Stomach (tissue), 9 donors: Measurements from ENCODE around the gene ZNF423. TPM values are rescaled to one million over a fixed set of nuclear protein-coding genes. Genes with fewer than 3 reads are reported as not detected.

Experiments
- DNase-seq, 2 donors: peaks; one replicate each; pipeline versions ENCODE4 v3.0.0 to v3.0.0-alpha.2; 2013 to 2019
- H3K27ac ChIP-seq, 5 donors: fragments of 200-600 bp in 4 of 5; sonication (generic) in 4 of 5; one replicate each; pipeline ENCODE4 v1.5.1; 2013 to 2019; ENCODE audit warnings: mild to moderate bottlenecking in 1 of 5, moderate library complexity in 1 of 5
- H3K27me3 ChIP-seq, 3 donors: fragments of 200-600 bp; sonication (generic); one replicate each; pipeline ENCODE4 v1.5.1; 2017 to 2019; ENCODE audit warnings: mixed run types in 1 of 3
- H3K36me3 ChIP-seq, 4 donors: fragments of 200-600 bp; sonication (generic); 1 replicate in 3 of 4; 2 replicates in 1 of 4; pipeline ENCODE4 v1.5.1; 2016 to 2019
- H3K4me1 ChIP-seq, 4 donors: fragments of 200-600 bp; sonication (generic); one replicate each; pipeline ENCODE4 v1.5.1; 2016 to 2019
- H3K4me3 ChIP-seq, 4 donors: fragments of 200-600 bp; sonication (generic) in 3 of 4; one replicate each; pipeline ENCODE4 v1.5.1; 2016 to 2019; ENCODE audit warnings: mild to moderate bottlenecking in 1 of 4
- H3K9me3 ChIP-seq, 4 donors: fragments of 200-600 bp; sonication (generic); one replicate each; pipeline ENCODE4 v1.5.1; 2016 to 2019
- CTCF ChIP-seq, 7 experiments: fragments of 450-650 bp in 4 of 7; fragments of 200-600 bp in 3 of 7; sonication (generic) in 3 of 7; IDR thresholded peaks; one replicate each; pipeline ENCODE4 v1.5.1; 2016 to 2019; ENCODE audit warnings: antibody characterized with exemption in 7 of 7, control low read depth in 2 of 7, mild to moderate bottlenecking in 1 of 7
- EP300 ChIP-seq: sonication (generic); formaldehyde crosslinking; IDR thresholded peaks from one replicate; pipeline ENCODE4 v1.6.1; 2017; ENCODE audit warnings: antibody characterized with exemption
- POLR2A ChIP-seq, 4 donors: fragments of 450-650 bp; IDR thresholded peaks; one replicate each; pipeline ENCODE4 v1.6.1; 2016; ENCODE audit warnings: antibody characterized with exemption in 4 of 4, control low read depth in 2 of 4, mild to moderate bottlenecking in 1 of 4, moderate library complexity in 1 of 4
- POLR2AphosphoS5 ChIP-seq, 3 donors: sonication (generic); formaldehyde crosslinking; IDR thresholded peaks; one replicate each; pipeline ENCODE4 v1.6.1; 2016; ENCODE audit warnings: antibody characterized with exemption in 3 of 3
- WGBS, 5 donors: extraction: QIAGEN DNeasy Blood & Tissue Kit in 3 of 5; methylation state at CpG; one replicate each; pipeline versions ENCODE4 v1.1.5 to v1.1.7; 2013 to 2018; 5-methylcytosine and 5-hydroxymethylcytosine counted together
- intact Hi-C: fragments of 100-400 bp; cut with DNase I; formaldehyde crosslinking; loops from one replicate; pipeline ENCODE4 v1.15.1; 2023; ENCODE audit warnings: low total_unique reads
- polyA plus RNA-seq, 3 donors: library from polyadenylated mRNA; stranded (reverse); fragments of 200-250 nt; gene quantifications; one replicate each; pipeline ENCODE4 v1.2.3, GENCODE V29; 2013
- total RNA-seq, 5 donors: library from RNA; depleted of rRNA; stranded (reverse); fragments of >200 nt; gene quantifications; one replicate each; pipeline versions ENCODE4 v1.1.0 to v1.2.3, GENCODE V29; 2014 to 2016
- donor health status: healthy with polysubstance abuse.
- donor health status: Bipolar disorder and iron deficiency.
- donor health status: healthy.

Gene ZNF423
- total and polyA plus RNA-seq, 8 donors, result 0.29 to 3.5 (median 1.0) TPM

- WGBS, 5 donors, result 85 to 91% (median 88%) methylated on average over 19 of the region's 19 CpGs
- TF ChIP-seq CTCF (IDR thresholded peaks at IDR 0.05) (no peak), POLR2AphosphoS5 (IDR thresholded peaks at IDR 0.05) (no peak), EP300 (no peak), POLR2A (IDR thresholded peaks at IDR 0.05) (no peak)
- intact Hi-C loops, result no loop called here
Measured at GRCh38 chr16:49465661-49466528, 390.0 kb downstream of the ZNF423 start.

GRCh38 chr16:49464877-49465504 is 390.9 kb downstream of the ZNF423 start:
- H3K36me3 ChIP-seq, result no peaks in the 10 kb centered on the region

More at GRCh38 chr16:49465661-49466528, 390.0 kb downstream of the ZNF423 start:
- Histone ChIP-seq H3K27ac (no peak overlapping the region), H3K4me1 (peaks cover 0 to 8% (median 3%) of the 10 kb centered on the region in 4 donors), H3K4me3 (no peak overlapping the region), H3K27me3 (peaks cover 3 to 48% (median 19%) of the 10 kb centered on the region in 3 donors), H3K36me3 (no peaks in the 10 kb centered on the region), H3K9me3 (no peaks in the 10 kb centered on the region)
- peak in 1 of 2 donors; percentile 22 for DNase-seq

GRCh38 chr16:49464093-49464492 is 391.8 kb downstream of the ZNF423 start:
- H3K27ac ChIP-seq, result no peak overlapping the region
- DNase-seq, result no peak
- H3K4me1 ChIP-seq, result peaks cover 0 to 8% (median 3%) of the 10 kb centered on the region in 4 donors
- H3K4me3 ChIP-seq, result no peak overlapping the region
- 64 to 72% (median 69%) methylated on average over 2 of the region's 2 CpGs for WGBS, 5 donors
- peaks cover 3 to 59% (median 19%) of the 10 kb centered on the region in 3 donors for H3K27me3 ChIP-seq
- H3K9me3 ChIP-seq, result no peaks in the 10 kb centered on the region
- no peak for TF ChIP-seq CTCF (IDR thresholded peaks at IDR 0.05)
- TF ChIP-seq POLR2AphosphoS5 (IDR thresholded peaks at IDR 0.05), result no peak
- no peak for TF ChIP-seq EP300
- no peak for TF ChIP-seq POLR2A (IDR thresholded peaks at IDR 0.05)
- intact Hi-C loops, result no loop called here
- no peaks in the 10 kb centered on the region for H3K36me3 ChIP-seq

More at GRCh38 chr16:49464877-49465504, 390.9 kb downstream of the ZNF423 start:
- H3K4me1 ChIP-seq, result peaks cover 0 to 8% (median 3%) of the 10 kb centered on the region in 4 donors
- H3K27ac ChIP-seq, result no peak overlapping the region
- peaks cover 3 to 56% (median 19%) of the 10 kb centered on the region in 3 donors for H3K27me3 ChIP-seq
- H3K4me3 ChIP-seq, result no peak overlapping the region
- intact Hi-C loops, result no loop called here
- H3K9me3 ChIP-seq, result no peaks in the 10 kb centered on the region
- 20 to 30% (median 22%) methylated on average over 36 to 40 of the region's 40 CpGs for WGBS, 5 donors
- peak; percentile 20 to 54 for DNase-seq
- no peak for TF ChIP-seq POLR2A (IDR thresholded peaks at IDR 0.05)
- no peak for TF ChIP-seq POLR2AphosphoS5 (IDR thresholded peaks at IDR 0.05)
- no peak for TF ChIP-seq EP300
- no peak for TF ChIP-seq CTCF (IDR thresholded peaks at IDR 0.05)

- H3K27ac ChIP-seq, result no peak overlapping the region
- no peaks in the 10 kb centered on the region for H3K9me3 ChIP-seq
- TF ChIP-seq CTCF (IDR thresholded peaks at IDR 0.05) (no peak), POLR2AphosphoS5 (IDR thresholded peaks at IDR 0.05) (no peak), EP300 (no peak), POLR2A (IDR thresholded peaks at IDR 0.05) (no peak)
- peaks cover 3 to 62% (median 19%) of the 10 kb centered on the region in 3 donors for H3K27me3 ChIP-seq
- no peaks in the 10 kb centered on the region for H3K36me3 ChIP-seq
- WGBS, 5 donors, result 42 to 79% (median 62%) methylated on average over 7 of the region's 7 CpGs
- peak; percentile 44 to 78 for DNase-seq
- no peak overlapping the region for H3K4me3 ChIP-seq
- intact Hi-C loops, result no loop called here
- H3K4me1 ChIP-seq, result peaks cover 0 to 8% (median 3%) of the 10 kb centered on the region in 4 donors
Measured at GRCh38 chr16:49463529-49463928, 392.4 kb downstream of the ZNF423 start.
